DOHH2 (cell line): ENCODE data around the gene SHC4.

Experiments used
- H3F3A ChIP-seq: fragments of 200-600 bp; sonication (generic), shearing (Covaris generic); 2 replicates; pipeline ENCODE4 v1.6.0; 2016; ENCODE audit warnings: antibody characterized with exemption, mild to moderate bottlenecking; ENCODE audit not compliant: control insufficient read depth, insufficient read depth
- H3K27ac ChIP-seq: fragments of 200-600 bp; sonication (generic); 2 replicates; pipeline ENCODE4 v1.5.1; 2014; ENCODE audit warnings: low read depth, mild to moderate bottlenecking, low read length, moderate library complexity
- H3K27me3 ChIP-seq: fragments of 200-600 bp; sonication (generic); 2 replicates; pipeline ENCODE4 v1.6.1; 2014; ENCODE audit warnings: mild to moderate bottlenecking, low read length, mixed read lengths; ENCODE audit not compliant: control insufficient read depth
- H3K36me3 ChIP-seq: fragments of 200-600 bp; sonication (generic); 2 replicates; pipeline ENCODE4 v1.6.1; 2014; ENCODE audit warnings: mild to moderate bottlenecking, low read length, moderate library complexity, mixed read lengths; ENCODE audit not compliant: control insufficient read depth
- H3K4me1 ChIP-seq: fragments of 200-600 bp; sonication (generic); 2 replicates; pipeline ENCODE4 v1.6.1; 2014; ENCODE audit warnings: mild to moderate bottlenecking, low read length, mixed read lengths; ENCODE audit not compliant: control insufficient read depth
- H3K4me2 ChIP-seq: fragments of 200-600 bp; sonication (generic); 2 replicates; pipeline ENCODE4 v1.6.0; 2014; ENCODE audit warnings: mild to moderate bottlenecking, low read length, moderate library complexity
- H3K4me3 ChIP-seq: fragments of 200-600 bp; sonication (generic); 2 replicates; pipeline ENCODE4 v1.5.1; 2014; ENCODE audit warnings: mild to moderate bottlenecking, low read length, mixed read lengths
- H3K79me2 ChIP-seq: fragments of 200-600 bp; sonication (generic); 2 replicates; pipeline ENCODE4 v1.6.1; 2014; ENCODE audit warnings: mild to moderate bottlenecking, low read length, mixed read lengths; ENCODE audit not compliant: control insufficient read depth
- H3K9me2 ChIP-seq: fragments of 200-600 bp; sonication (generic); replicated peaks from 2 replicates; pipeline ENCODE4 v1.6.1; 2014; ENCODE audit warnings: mild to moderate bottlenecking, low read length, mixed read lengths; ENCODE audit not compliant: control insufficient read depth
- H3K9me3 ChIP-seq: fragments of 200-600 bp; sonication (generic); 2 replicates; pipeline ENCODE4 v1.6.1; 2014; ENCODE audit warnings: antibody characterized with exemption, low read length, mixed read lengths; ENCODE audit not compliant: control insufficient read depth, insufficient read depth
- H4K20me1 ChIP-seq: fragments of 200-600 bp; sonication (generic); 2 replicates; pipeline ENCODE4 v1.6.0; 2014; ENCODE audit warnings: low read depth, mild to moderate bottlenecking, antibody characterized with exemption, low read length, moderate library complexity; ENCODE audit not compliant: control insufficient read depth, insufficient read depth
- CTCF ChIP-seq: fragments of 200-600 bp; sonication (generic); IDR thresholded peaks from one replicate; pipeline ENCODE4 v1.5.1; 2014; ENCODE audit warnings: antibody characterized with exemption, mild to moderate bottlenecking, low read depth, low read length; ENCODE audit not compliant: poor library complexity, severe bottlenecking
- EZH2phosphoT487 ChIP-seq: fragments of 200-600 bp; sonication (generic); IDR thresholded peaks from 2 replicates; pipeline ENCODE4 v1.6.1; 2017; ENCODE audit warnings: borderline replicate concordance, mild to moderate bottlenecking, antibody characterized with exemption, low read length, moderate library complexity, mixed read lengths

SHC4 gene

DNA sequence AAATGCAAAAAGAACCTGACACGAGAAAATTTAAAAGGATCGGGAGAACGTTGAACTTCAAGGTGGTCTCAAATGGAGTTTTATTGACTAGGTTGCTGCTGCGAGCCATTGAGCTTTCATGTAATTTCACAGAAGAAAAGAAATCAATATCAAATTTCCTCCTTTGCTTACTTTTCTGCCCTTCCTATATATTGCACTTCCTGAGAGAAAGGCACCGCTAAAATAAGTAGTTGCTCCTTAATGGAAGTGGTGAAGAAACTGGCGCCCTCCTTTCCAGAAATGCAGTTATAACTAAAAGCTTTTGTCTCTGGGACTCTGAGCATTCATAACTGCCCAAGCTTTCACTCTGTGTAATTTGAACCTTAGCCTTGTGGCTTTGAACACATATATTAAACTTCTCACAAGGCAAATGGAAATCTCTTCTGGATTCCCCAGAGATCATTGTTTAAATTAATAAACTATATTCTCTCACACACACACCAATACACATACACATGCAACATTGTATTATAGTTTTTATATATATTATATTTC is 72.4 kb downstream of the SHC4 start:
- Histone ChIP-seq H3K79me2 (no peaks in the 10 kb centered on the region), H3K36me3 (no peaks in the 10 kb centered on the region), H3K4me1 (no peaks in the 10 kb centered on the region), H3K9me3 (no peaks in the 10 kb centered on the region), H3K27me3 (peaks cover 8% of the 10 kb centered on the region), H3K4me2 (no peak overlapping the region), H3K4me3 (no peak overlapping the region), H3K9me2 (no peaks in the 10 kb centered on the region), H3F3A (no peaks in the 10 kb centered on the region), H3K27ac (no peak overlapping the region), H4K20me1 (no peaks in the 10 kb centered on the region)
- TF ChIP-seq CTCF (no peak), EZH2phosphoT487 (no peak)

DNA sequence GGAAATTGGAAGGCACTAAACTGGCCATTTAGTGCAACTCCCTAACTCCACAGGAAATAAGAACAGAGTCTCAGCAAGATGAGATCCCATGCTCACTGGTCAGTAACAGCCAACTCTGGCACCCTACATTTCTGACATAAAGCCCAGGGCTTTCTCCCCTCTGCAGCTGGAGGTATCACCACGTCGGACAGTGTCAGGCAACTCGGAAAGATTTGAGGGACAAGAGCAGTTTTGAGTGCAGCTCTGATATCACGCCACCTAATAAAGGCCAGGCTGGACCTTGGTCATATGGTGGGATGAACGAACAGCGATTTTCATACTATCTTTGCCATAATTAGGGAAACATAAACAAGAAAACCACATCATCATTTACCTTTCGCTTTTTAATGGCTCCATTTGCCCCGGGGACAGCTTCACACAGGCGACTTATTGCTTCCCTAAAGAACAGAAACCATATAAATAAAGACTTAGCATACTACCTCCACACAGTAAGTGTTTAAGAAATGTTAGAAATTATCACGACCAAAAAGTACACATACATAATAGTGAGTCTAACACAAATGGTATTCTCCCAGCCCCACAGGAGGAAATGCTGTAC is 73.2 kb downstream of the SHC4 start:
- TF ChIP-seq CTCF (no peak), EZH2phosphoT487 (no peak)
- H3K4me1 ChIP-seq: no peaks in the 10 kb centered on the region
- H3K4me3 ChIP-seq: no peak overlapping the region
- H3F3A ChIP-seq: no peaks in the 10 kb centered on the region
- no peaks in the 10 kb centered on the region for H3K9me2 ChIP-seq
- no peaks in the 10 kb centered on the region for H3K36me3 ChIP-seq
- H3K4me2 ChIP-seq: no peak overlapping the region
- no peak overlapping the region for H3K27ac ChIP-seq
- no peaks in the 10 kb centered on the region for H4K20me1 ChIP-seq
- no peaks in the 10 kb centered on the region for H3K9me3 ChIP-seq
- H3K27me3 ChIP-seq: peaks cover 8% of the 10 kb centered on the region
- H3K79me2 ChIP-seq: no peaks in the 10 kb centered on the region

- Histone ChIP-seq H3K4me2 (no peak overlapping the region), H3K27me3 (peaks cover 8% of the 10 kb centered on the region), H4K20me1 (no peaks in the 10 kb centered on the region), H3K9me2 (no peaks in the 10 kb centered on the region), H3K36me3 (no peaks in the 10 kb centered on the region), H3K27ac (no peak overlapping the region), H3F3A (no peaks in the 10 kb centered on the region), H3K4me1 (no peaks in the 10 kb centered on the region), H3K79me2 (no peaks in the 10 kb centered on the region), H3K9me3 (no peaks in the 10 kb centered on the region), H3K4me3 (no peak overlapping the region)
- TF ChIP-seq CTCF: no peak
Measured at GRCh38 chr15:48889925-48890324, 73.8 kb downstream of the SHC4 start.

DNA sequence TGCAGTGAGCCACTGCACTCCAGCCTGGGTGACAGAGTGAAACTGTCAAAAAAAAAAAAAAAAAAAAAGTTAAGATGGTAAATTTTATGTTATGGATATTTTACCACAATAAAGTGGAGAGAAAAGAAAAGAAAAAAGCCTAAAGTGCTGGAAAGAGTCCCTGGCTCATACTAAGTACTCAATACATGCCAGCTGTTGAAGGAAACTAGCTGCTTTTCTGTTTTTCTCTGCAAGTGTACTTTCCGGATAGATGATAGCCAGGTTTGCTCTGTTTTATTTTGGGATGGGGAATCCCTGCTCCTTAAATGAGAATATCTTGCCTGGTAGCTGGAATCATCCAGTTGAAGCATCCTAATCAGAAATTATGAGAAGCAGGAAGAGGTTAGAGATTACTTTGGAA is 74.9 kb downstream of the SHC4 start:
- no peak overlapping the region for H3K4me2 ChIP-seq
- peaks cover 4% of the 10 kb centered on the region for H3K27me3 ChIP-seq
- H3K27ac ChIP-seq: no peak overlapping the region
- TF ChIP-seq EZH2phosphoT487 (no peak), CTCF (no peak)
- no peaks in the 10 kb centered on the region for H3K36me3 ChIP-seq
- H3K4me1 ChIP-seq: no peaks in the 10 kb centered on the region
- H3K79me2 ChIP-seq: no peaks in the 10 kb centered on the region
- no peaks in the 10 kb centered on the region for H3K9me2 ChIP-seq
- H3K9me3 ChIP-seq: no peaks in the 10 kb centered on the region
- no peaks in the 10 kb centered on the region for H3F3A ChIP-seq
- no peak overlapping the region for H3K4me3 ChIP-seq
- no peaks in the 10 kb centered on the region for H4K20me1 ChIP-seq
